Islet precursor cell (in vitro differentiated cells): ENCODE data around the gene SLC13A4.
"Not testable (repeated sequence)": the region's sequence is repeated elsewhere in the genome, so short reads cannot be mapped to it uniquely, and the experiment has no call there.

Source experiments
- DNase-seq: peaks from one replicate; pipeline ENCODE4 v3.0.0-alpha.2; 2018

Gene SLC13A4

GRCh38 chr7:135748770-135749169 lies 20.8 kb upstream of the SLC13A4 start, which contains the start of gene FAM180A:
FAM180A (minus strand) TSS chr7:135748813; CDS start chr7:135748580, 233 bp downstream.
- DNase-seq, result no peak

GRCh38 chr7:135747366-135747765 lies 19.4 kb upstream of the SLC13A4 start:
- no peak for DNase-seq

- DNase-seq, result no peak
Observed at GRCh38 chr7:135745703-135746312, 17.8 kb upstream of the SLC13A4 start.

- DNase-seq, result no peak
Observed at GRCh38 chr7:135744938-135745702, 17.1 kb upstream of the SLC13A4 start.

GRCh38 chr7:135743907-135744731 lies 16.1 kb upstream of the SLC13A4 start:
- DNase-seq, result no peak

GRCh38 chr7:135742371-135742770 lies 14.4 kb upstream of the SLC13A4 start:
- DNase-seq, result no peak

- no peak for DNase-seq
Observed at GRCh38 chr7:135741905-135742304, 13.9 kb upstream of the SLC13A4 start.

GRCh38 chr7:135740889-135741288 lies 12.9 kb upstream of the SLC13A4 start:
- DNase-seq, result no peak

GRCh38 chr7:135737306-135737647 lies 9.3 kb upstream of the SLC13A4 start:
- DNase-seq, result not testable (repeated sequence)

GRCh38 chr7:135736586-135737305 lies 8.8 kb upstream of the SLC13A4 start:
- no peak for DNase-seq

GRCh38 chr7:135734343-135734689 lies 6.3 kb upstream of the SLC13A4 start:
- DNase-seq, result no peak

- DNase-seq, result no peak
Observed at GRCh38 chr7:135733603-135734342, 5.8 kb upstream of the SLC13A4 start.

GRCh38 chr7:135731131-135731530 lies 3.1 kb upstream of the SLC13A4 start:
- no peak for DNase-seq

GRCh38 chr7:135729230-135729629 lies 1.2 kb upstream of the SLC13A4 start:
- DNase-seq, result no peak

GRCh38 chr7:135726911-135727673 lies 894 bp downstream of the SLC13A4 start:
- DNase-seq, result no peak

GRCh38 chr7:135726276-135726788 lies 1.7 kb downstream of the SLC13A4 start:
- no peak for DNase-seq

- DNase-seq, result no peak
Observed at GRCh38 chr7:135723411-135723810, 4.6 kb downstream of the SLC13A4 start.

- DNase-seq, result no peak
Observed at GRCh38 chr7:135721198-135721820, 6.7 kb downstream of the SLC13A4 start.

GRCh38 chr7:135719688-135720087 lies 8.3 kb downstream of the SLC13A4 start:
- DNase-seq, result no peak

GRCh38 chr7:135718794-135719437 lies 9.1 kb downstream of the SLC13A4 start:
- DNase-seq, result no peak
